ENCODE measurements around the gene ZNF106.

ZNF106 gene

DNA sequence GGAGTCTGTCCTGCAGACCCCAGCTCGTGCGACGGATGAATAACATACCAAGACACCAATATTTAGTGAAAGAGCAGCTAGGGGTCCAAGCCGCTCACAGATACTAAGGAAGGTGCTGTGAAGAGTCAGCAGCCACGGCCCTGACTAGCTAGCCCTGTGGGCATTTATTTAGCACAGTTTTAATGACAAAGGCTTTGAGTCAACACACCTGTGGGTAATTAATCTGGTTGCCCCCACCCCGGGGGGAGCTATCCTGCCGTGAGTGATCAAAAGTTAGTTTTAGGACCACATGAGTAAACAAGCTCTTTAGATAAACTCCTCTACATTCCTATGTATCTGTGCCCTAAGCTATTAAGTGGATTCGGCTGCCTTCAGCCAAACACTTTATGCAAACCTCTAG, 112.9 kb downstream of the ZNF106 start:
- no peak for FAIRE-seq
- no peak for TF ChIP-seq POLR2A (IDR thresholded peaks at IDR 0.05; ENCODE audit: low read depth, low read length)
- DNase-seq (ENCODE audit: insufficient read length, low spot score) = no peak

DNA sequence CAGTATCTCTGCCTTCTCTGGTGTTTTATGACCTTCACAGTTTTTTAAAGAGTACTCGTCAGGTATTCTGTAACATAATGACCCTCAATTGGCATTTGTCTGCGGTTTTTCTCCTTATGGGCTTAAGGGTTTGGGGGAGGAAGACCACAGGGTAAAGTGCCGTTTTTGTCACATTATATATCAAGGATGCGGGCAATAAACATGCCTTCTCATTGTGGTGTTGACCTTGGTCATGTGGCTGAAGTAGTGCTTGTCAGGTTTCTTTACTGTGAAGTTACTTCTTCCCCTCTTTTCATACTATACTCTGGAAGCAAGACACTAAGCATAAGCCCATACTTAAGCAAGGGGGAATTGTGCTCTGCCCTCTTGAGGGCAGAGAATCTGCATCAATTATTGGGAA, 115.0 kb downstream of the ZNF106 start:
- TF ChIP-seq POLR2A (IDR thresholded peaks at IDR 0.05; ENCODE audit: low read depth, low read length) = no peak
- FAIRE-seq = no peak
- no peak for DNase-seq (ENCODE audit: insufficient read length, low spot score)

DNA sequence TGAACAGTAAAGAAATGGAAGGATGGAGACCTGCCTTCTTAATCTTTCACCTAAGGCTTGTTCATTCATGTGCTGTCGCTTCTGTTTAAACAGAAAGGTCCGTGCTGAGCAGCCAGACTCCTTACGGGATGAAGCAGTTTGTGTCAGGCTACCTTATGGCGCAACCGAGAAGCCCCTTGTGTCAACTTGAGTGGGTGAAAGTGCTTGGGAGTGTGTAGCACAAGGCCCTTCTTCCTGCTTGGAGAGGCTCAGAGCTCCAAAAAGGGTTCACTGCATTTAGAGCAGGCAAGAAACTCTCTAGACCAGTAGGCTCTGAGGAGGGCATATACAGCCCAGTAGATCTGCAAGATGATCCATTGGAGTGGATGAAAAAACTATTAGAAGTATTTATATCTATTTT, 115.7 kb downstream of the ZNF106 start:
- no peak for TF ChIP-seq POLR2A (IDR thresholded peaks at IDR 0.05; ENCODE audit: low read depth, low read length)
- DNase-seq (ENCODE audit: insufficient read length, low spot score) (no peak), FAIRE-seq (no peak)

DNA sequence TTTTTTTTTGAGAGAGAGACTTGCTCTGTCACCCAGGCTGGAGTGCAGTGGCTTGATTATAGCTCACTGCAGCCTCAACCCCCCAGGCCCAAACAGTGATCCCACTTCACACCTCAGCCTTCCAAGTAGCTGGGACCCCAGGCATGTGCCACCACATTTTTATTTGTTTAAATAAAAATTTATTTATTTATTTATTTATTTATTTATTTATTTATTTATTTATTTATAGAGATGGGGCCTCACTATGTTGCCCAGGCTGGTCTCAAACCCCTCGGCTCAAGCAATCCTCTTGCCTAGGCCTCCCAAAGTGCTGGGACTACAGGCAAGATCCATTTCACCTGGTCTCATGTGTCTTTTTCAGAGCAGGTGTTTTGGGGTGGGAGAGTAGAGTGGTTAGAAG, 116.1 kb downstream of the ZNF106 start:
- DNase-seq (ENCODE audit: insufficient read length, low spot score) (no peak), FAIRE-seq (no peak)
- no peak for TF ChIP-seq POLR2A (IDR thresholded peaks at IDR 0.05; ENCODE audit: low read depth, low read length)

DNA sequence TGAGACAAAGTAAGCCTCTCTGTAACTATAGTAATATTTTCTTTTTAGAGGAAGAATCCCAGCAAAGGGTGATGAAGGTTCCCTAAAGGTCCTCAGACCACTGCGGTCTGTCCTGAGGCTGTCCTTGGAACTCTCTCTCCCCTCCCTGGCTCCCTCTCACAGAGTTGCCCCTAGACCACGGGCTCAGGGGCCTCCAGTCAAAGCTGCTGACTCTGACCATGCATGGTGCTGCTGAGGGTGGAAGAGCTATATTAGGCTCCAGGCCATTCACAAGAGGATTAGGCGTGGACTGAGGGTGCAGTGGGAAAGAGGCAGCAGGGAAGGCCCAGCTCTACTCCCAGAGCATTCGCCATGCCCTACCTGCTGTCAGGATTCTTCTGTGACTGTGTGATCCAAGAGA, 117.0 kb downstream of the ZNF106 start:
- DNase-seq (ENCODE audit: insufficient read length, low spot score) = no peak
- TF ChIP-seq POLR2A (IDR thresholded peaks at IDR 0.05; ENCODE audit: low read depth, low read length) = no peak
- no peak for FAIRE-seq

DNA sequence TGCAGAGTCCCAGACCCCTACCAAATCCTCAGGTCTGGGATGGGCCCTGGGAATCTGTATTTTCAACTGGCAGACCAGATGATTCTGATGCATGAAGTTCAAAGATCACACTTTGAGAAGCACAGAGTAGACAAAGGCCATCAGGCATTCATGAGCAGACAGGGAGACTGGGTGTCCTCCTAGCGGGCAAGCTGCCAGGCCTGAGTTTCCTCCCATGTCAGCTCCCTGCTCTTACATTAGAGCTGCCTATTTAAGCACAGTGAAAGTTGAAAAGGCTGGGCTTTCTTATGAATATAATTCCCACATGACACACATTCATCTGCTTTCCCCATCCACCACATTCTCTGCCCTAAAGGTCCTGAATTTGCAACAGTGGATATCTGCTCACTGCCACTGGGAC, 117.7 kb downstream of the ZNF106 start:
- TF ChIP-seq POLR2A (IDR thresholded peaks at IDR 0.05; ENCODE audit: low read depth, low read length) = no peak
- DNase-seq (ENCODE audit: insufficient read length, low spot score) (no peak), FAIRE-seq (no peak)

DNA sequence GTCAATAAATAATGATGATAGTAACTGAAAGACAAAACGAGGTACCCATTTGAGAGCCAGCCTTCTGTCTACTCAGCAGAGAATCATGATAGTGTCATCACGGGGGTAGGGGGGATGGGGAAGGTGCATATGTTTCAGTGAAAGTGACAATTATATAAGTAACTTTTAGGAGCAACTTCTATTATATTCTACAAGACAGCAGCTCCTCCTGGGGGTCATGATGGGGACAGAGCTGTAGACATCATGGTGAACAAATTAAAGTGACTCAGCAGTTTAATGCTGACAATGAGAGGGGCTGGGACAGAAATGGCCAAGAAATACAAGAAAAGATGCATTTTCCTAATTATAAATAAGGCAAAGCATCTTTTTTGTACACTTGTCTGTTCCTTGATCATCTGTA, 119.8 kb downstream of the ZNF106 start:
- TF ChIP-seq POLR2A (IDR thresholded peaks at IDR 0.05; ENCODE audit: low read depth, low read length) = no peak
- FAIRE-seq = no peak
- no peak for DNase-seq (ENCODE audit: insufficient read length, low spot score)

DNA sequence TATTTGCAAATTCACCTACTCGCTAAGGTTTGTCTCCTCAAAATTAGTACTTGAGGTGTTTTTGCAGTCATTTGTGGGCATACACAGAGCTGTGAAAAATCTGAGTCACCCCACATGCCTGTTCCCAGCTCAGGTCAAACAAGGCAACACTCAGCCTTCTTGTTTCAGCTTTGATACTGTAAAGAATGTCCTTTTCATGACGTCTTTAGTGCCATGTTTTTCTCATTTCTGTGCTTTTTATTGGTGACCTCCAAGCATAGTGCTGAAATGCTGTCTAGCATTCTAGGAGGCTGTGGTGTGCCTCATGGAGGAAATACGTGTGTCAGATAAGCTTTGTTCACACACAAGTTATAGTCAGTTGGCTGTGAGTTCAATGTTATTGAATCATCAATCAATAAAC, 122.8 kb downstream of the ZNF106 start:
- no peak for TF ChIP-seq POLR2A (IDR thresholded peaks at IDR 0.05; ENCODE audit: low read depth, low read length)
- FAIRE-seq (no peak), DNase-seq (ENCODE audit: insufficient read length, low spot score) (no peak)

DNA sequence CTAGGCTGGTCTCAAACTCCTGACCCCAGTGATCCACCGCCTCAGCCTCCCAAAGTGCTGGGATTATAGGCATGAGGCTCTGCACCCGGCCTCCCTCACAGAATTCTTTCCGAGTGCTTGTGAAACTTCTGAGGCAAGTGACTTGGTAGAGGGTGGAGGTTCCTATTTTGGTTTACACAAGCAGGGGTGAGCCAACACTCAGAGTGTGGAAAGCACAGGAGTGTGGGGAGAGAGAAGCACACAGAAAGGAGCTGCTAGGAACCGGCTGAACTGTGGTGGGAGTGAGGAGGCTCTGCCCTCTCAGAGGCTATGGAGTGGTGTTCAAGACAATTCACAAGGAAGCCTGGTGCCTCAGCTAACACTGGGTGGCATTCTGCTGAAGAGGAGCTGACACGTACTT, 123.9 kb downstream of the ZNF106 start:
- DNase-seq (ENCODE audit: insufficient read length, low spot score) (no peak), FAIRE-seq (no peak)
- TF ChIP-seq POLR2A (IDR thresholded peaks at IDR 0.05; ENCODE audit: low read depth, low read length) = no peak

DNA sequence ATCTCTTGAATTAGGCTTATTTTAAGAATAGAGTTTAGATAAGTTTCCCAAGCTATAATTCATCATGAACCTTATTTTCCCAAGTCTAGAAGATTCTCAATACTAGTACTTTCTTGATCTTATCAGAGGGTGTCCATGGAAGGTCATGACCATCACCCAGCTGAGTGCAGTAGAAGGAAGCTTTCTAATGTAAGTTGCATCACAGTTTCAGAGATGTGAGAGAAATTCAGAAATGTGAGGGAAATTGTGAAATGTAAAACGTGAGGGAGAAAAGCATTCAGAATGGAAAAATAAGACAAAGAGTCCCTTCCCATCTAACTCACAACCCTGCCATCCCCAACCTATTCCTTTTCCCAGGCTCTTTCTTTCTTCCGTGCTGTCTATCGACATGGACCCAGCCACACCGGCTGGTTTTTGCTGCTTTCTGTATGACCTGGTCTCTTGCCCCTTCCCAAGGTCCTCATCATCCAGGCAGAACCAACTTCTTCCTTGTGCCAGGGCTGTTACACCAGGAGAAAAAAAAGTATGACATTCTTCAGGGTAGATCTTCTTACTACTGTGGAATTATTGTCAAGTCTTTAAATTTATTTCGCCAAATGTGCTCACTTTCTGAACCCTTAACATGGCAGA, 124.9 kb downstream of the ZNF106 start:
- no peak for DNase-seq (ENCODE audit: insufficient read length, low spot score)
- no peak for FAIRE-seq

DNA sequence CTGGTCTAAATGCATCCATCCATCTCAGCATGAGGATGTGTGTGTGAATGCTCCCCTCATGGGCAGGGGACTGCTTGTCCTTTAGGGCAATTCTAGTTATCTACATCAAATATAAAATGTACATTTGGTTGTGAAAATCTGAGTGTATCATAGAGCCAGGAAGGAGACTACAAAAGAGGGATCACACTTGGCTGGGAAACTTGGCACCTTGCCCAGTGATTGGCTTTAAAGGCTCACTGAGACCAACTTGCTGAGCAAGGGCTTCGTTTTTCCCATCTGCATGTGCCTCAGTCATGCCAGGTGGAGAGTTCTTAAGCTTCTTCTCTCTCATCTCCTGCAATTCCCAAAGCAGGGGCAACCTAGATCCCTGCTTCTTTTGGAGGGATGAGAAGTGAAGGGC, 126.4 kb downstream of the ZNF106 start:
- DNase-seq (ENCODE audit: insufficient read length, low spot score) = no peak
- no peak for FAIRE-seq
- no peak for TF ChIP-seq POLR2A (IDR thresholded peaks at IDR 0.05; ENCODE audit: low read depth, low read length)

More for the DNA sequence above, 124.9 kb downstream of the ZNF106 start:
- no peak for TF ChIP-seq POLR2A (IDR thresholded peaks at IDR 0.05; ENCODE audit: low read depth, low read length)

DNA sequence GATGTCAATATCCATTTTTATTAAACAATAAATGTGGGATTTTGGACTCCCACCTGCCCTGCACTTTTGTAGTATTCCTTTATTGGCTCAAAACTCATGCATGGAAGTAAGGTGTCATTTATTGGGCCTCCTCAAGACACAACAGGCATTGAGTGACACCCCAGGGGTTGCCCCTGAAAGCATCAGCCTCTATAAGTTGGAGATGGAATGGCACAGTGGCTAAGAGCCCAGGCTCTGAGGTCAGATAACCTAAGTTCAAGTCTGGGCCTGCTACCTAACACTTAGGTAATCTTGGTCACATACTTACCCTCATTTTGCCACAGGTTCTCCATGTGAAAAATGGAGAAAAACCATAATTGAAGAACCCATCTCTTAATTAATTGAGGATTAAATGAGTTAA, 127.0 kb downstream of the ZNF106 start:
- FAIRE-seq = no peak
- TF ChIP-seq POLR2A (IDR thresholded peaks at IDR 0.05; ENCODE audit: low read depth, low read length) = no peak
- no peak for DNase-seq (ENCODE audit: insufficient read length, low spot score)

DNA sequence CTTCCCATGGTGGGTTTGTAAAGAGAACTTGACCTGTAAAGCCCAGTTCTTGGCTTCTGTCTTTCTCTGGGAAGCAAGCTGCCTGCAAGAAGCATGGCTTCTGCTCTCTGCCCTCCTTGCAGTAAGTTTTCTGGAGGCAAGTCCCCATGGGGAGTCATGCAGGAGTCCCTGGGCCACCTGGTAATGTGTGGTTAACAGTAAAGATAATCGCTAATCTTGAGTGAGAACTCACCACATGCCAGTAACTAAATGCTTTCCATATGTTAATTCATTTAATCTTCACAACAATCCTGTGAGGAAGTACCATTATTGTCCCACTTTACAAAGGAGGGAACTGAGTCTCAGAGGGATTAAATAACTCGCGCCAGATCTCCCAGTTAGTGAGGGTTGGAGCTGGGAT, 127.5 kb downstream of the ZNF106 start:
- FAIRE-seq = no peak
- no peak for TF ChIP-seq POLR2A (IDR thresholded peaks at IDR 0.05; ENCODE audit: low read depth, low read length)
- DNase-seq (ENCODE audit: insufficient read length, low spot score) = no peak
